Neural cell (in vitro differentiated cells): ENCODE results near the gene TSPAN17. TPM values are rescaled to one million over a fixed set of nuclear protein-coding genes. Genes with fewer than 3 reads are reported as not detected.

ENCODE experiments used
- H2AFZ ChIP-seq: fragments of 200-600, 300-800 bp; sonication (generic), shearing (Covaris generic); 2 replicates; pipeline ENCODE4 v1.6.0; 2014; ENCODE audit warnings: low read depth, mild to moderate bottlenecking, antibody characterized with exemption, low read length, moderate library complexity
- H3F3A ChIP-seq: fragments of 200-600 bp; shearing (Covaris generic); 2 replicates; pipeline ENCODE4 v1.6.1; 2016; ENCODE audit warnings: mild to moderate bottlenecking, moderate library complexity, mixed read lengths, antibody characterized with exemption, low read length; ENCODE audit not compliant: insufficient read depth, poor library complexity, severe bottlenecking
- H3K27ac ChIP-seq: fragments of 200-600, 300-800 bp; sonication (generic), shearing (Covaris generic); 2 replicates; pipeline ENCODE4 v1.5.1; 2014; ENCODE audit warnings: mild to moderate bottlenecking, low read length, moderate library complexity
- H3K27me3 ChIP-seq: fragments of 300-800, 200-600 bp; sonication (generic), shearing (Covaris generic); 2 replicates; pipeline ENCODE4 v1.6.0; 2014; ENCODE audit warnings: mild to moderate bottlenecking, low read depth, low read length, moderate library complexity; ENCODE audit not compliant: insufficient read depth
- H3K36me3 ChIP-seq: fragments of 300-800, 200-600 bp; sonication (generic), shearing (Covaris generic); 2 replicates; pipeline ENCODE4 v1.5.1; 2014; ENCODE audit warnings: mild to moderate bottlenecking, antibody characterized with exemption, low read length, moderate library complexity; ENCODE audit not compliant: insufficient read depth
- H3K4me2 ChIP-seq: fragments of 300-800, 200-600 bp; sonication (generic), shearing (Covaris generic); 2 replicates; pipeline ENCODE4 v1.6.0; 2014; ENCODE audit warnings: mild to moderate bottlenecking, low read length
- H3K4me3 ChIP-seq: fragments of 300-800, 200-600 bp; sonication (generic), shearing (Covaris generic); 2 replicates; pipeline ENCODE4 v1.5.1; 2014; ENCODE audit warnings: mild to moderate bottlenecking, low read length, moderate library complexity
- H3K79me2 ChIP-seq: fragments of 200-600 bp; shearing (Covaris generic); replicated peaks from 2 replicates; pipeline ENCODE4 v1.6.0; 2014; ENCODE audit warnings: mild to moderate bottlenecking, low read length, moderate library complexity; ENCODE audit not compliant: insufficient read depth
- H3K9ac ChIP-seq: fragments of 300-800, 200-600 bp; sonication (generic), shearing (Covaris generic); 2 replicates; pipeline ENCODE4 v1.6.1; 2016; ENCODE audit warnings: mild to moderate bottlenecking, low read length, mixed read lengths
- H3K9me2 ChIP-seq: fragments of 200-600 bp; shearing (Covaris generic); 2 replicates; pipeline ENCODE4 v1.6.1; 2016; ENCODE audit warnings: mild to moderate bottlenecking, low read length, mixed read lengths; ENCODE audit not compliant: insufficient read depth
- H3K9me3 ChIP-seq: fragments of 200-600, 300-800 bp; sonication (generic), shearing (Covaris generic); 2 replicates; pipeline ENCODE4 v1.6.1; 2016; ENCODE audit warnings: mild to moderate bottlenecking, mixed run types, low read length, moderate library complexity, mixed read lengths
- H4K20me1 ChIP-seq: fragments of 200-600 bp; shearing (Covaris generic); 2 replicates; pipeline ENCODE4 v1.6.1; 2016; ENCODE audit warnings: mild to moderate bottlenecking, mixed run types; ENCODE audit not compliant: insufficient read depth
- EP300 ChIP-seq: fragments of 450-650 bp; conservative IDR thresholded peaks from 2 replicates; pipeline ENCODE4 v1.6.1; 2014; ENCODE audit warnings: antibody characterized with exemption, mild to moderate bottlenecking, moderate library complexity; ENCODE audit not compliant: poor library complexity, severe bottlenecking
- EZH2 ChIP-seq: fragments of 200-600, 300-800 bp; shearing (Covaris generic), sonication (generic); IDR thresholded peaks from 2 replicates; pipeline ENCODE4 v1.6.1; 2014; ENCODE audit warnings: antibody characterized with exemption, low read length, borderline replicate concordance, mild to moderate bottlenecking; ENCODE audit not compliant: insufficient read depth, poor library complexity, severe bottlenecking
- MXI1 ChIP-seq: fragments of 450-650 bp; conservative IDR thresholded peaks from 2 replicates; pipeline ENCODE4 v1.6.1; 2014; ENCODE audit warnings: antibody characterized with exemption, mild to moderate bottlenecking; ENCODE audit not compliant: poor library complexity, severe bottlenecking
- POLR2AphosphoS5 ChIP-seq: IDR thresholded peaks from 2 replicates; pipeline ENCODE4 v1.6.1; 2012
- RAD21 ChIP-seq: fragments of 450-650 bp; conservative IDR thresholded peaks from 2 replicates; pipeline ENCODE4 v1.6.1; 2014; ENCODE audit warnings: antibody characterized with exemption, mild to moderate bottlenecking, moderate library complexity
- SMC3 ChIP-seq: fragments of 450-650 bp; conservative IDR thresholded peaks from 2 replicates; pipeline ENCODE4 v1.6.1; 2014; ENCODE audit warnings: antibody characterized with exemption, mild to moderate bottlenecking, moderate library complexity; ENCODE audit not compliant: poor library complexity
- TAF1 ChIP-seq: IDR thresholded peaks from 2 replicates; pipeline ENCODE4 v1.6.1; 2012; ENCODE audit warnings: low read depth
- polyA plus RNA-seq: library from polyadenylated mRNA; depleted of rRNA; stranded (reverse); fragments of >200 nt; gene quantifications from 2 replicates; pipeline ENCODE4 v1.2.3, GENCODE V29; 2014
- TF ChIP-seq, protein P1 (sequence below): IDR thresholded peaks from 2 replicates; pipeline ENCODE4 v1.6.1; 2012; ENCODE audit warnings: borderline replicate concordance
- TF ChIP-seq, protein P2 (sequence below): fragments of 450-650 bp; IDR thresholded peaks from 2 replicates; pipeline ENCODE4 v1.5.1; 2014; ENCODE audit warnings: antibody characterized with exemption, mild to moderate bottlenecking, moderate library complexity; ENCODE audit not compliant: poor library complexity, severe bottlenecking

TSPAN17 gene
- polyA plus RNA-seq, 1 donor from 2014 or later: 66.4 TPM

DNA sequence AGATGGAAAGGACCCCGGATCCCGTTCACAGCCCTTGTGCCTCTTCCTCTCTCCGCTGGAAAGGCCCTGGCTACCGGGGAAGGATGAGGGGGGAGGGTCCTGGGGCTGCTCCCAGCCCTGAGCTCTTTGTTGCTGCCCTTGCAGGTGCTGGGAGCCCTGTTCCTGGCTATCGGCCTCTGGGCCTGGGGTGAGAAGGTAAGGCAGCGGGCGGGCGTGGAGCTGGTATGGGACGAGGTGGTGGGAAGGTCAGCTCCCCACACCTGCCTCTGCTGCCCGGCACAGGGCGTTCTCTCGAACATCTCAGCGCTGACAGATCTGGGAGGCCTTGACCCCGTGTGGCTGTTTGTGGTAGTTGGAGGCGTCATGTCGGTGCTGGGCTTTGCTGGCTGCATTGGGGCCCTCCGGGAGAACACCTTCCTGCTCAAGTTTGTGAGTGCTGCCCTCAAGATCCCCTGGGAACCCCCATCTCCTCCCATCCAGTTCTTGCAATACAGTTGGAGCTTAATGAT is 4.2 kb downstream of the TSPAN17 start:
- H3K27ac ChIP-seq: no peak overlapping the region
- H3K36me3 ChIP-seq: no peaks in the 10 kb centered on the region

DNA sequence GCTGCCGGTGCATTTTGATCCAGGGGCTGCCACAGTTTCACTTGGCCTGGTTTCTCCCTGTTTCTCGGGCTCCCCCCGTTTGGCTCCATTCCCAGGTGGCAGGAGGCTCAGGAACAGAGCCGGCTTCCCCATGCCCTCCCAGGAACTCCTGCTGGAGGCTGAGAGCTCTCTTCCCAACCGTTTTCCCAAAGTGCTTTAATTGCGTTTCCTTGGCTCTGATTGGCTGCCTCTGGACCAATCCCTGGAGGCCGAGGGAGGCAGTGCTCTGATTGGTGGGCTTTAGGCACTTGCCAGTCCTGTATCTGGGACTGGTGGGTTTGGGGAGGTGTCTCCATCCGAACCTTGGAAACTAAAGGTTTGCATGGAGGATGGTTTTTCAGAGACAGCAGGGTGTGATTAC is 4.9 kb downstream of the TSPAN17 start:
- H3K27me3 ChIP-seq: no peaks in the 10 kb centered on the region
- no peak overlapping the region for H3K4me3 ChIP-seq
- H3K9me3 ChIP-seq: no peaks in the 10 kb centered on the region
- no peaks in the 10 kb centered on the region for H3K36me3 ChIP-seq
- H3K9me2 ChIP-seq: no peaks in the 10 kb centered on the region
- no peak overlapping the region for H3K27ac ChIP-seq
- H3F3A ChIP-seq: no peaks in the 10 kb centered on the region
- H3K4me2 ChIP-seq: no peak overlapping the region
- H2AFZ ChIP-seq: no peak overlapping the region
- H3K79me2 ChIP-seq: peaks cover 9% of the 10 kb centered on the region
- TF ChIP-seq, protein P1, sequence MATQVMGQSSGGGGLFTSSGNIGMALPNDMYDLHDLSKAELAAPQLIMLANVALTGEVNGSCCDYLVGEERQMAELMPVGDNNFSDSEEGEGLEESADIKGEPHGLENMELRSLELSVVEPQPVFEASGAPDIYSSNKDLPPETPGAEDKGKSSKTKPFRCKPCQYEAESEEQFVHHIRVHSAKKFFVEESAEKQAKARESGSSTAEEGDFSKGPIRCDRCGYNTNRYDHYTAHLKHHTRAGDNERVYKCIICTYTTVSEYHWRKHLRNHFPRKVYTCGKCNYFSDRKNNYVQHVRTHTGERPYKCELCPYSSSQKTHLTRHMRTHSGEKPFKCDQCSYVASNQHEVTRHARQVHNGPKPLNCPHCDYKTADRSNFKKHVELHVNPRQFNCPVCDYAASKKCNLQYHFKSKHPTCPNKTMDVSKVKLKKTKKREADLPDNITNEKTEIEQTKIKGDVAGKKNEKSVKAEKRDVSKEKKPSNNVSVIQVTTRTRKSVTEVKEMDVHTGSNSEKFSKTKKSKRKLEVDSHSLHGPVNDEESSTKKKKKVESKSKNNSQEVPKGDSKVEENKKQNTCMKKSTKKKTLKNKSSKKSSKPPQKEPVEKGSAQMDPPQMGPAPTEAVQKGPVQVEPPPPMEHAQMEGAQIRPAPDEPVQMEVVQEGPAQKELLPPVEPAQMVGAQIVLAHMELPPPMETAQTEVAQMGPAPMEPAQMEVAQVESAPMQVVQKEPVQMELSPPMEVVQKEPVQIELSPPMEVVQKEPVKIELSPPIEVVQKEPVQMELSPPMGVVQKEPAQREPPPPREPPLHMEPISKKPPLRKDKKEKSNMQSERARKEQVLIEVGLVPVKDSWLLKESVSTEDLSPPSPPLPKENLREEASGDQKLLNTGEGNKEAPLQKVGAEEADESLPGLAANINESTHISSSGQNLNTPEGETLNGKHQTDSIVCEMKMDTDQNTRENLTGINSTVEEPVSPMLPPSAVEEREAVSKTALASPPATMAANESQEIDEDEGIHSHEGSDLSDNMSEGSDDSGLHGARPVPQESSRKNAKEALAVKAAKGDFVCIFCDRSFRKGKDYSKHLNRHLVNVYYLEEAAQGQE: no peak
- TF ChIP-seq, protein P2, sequence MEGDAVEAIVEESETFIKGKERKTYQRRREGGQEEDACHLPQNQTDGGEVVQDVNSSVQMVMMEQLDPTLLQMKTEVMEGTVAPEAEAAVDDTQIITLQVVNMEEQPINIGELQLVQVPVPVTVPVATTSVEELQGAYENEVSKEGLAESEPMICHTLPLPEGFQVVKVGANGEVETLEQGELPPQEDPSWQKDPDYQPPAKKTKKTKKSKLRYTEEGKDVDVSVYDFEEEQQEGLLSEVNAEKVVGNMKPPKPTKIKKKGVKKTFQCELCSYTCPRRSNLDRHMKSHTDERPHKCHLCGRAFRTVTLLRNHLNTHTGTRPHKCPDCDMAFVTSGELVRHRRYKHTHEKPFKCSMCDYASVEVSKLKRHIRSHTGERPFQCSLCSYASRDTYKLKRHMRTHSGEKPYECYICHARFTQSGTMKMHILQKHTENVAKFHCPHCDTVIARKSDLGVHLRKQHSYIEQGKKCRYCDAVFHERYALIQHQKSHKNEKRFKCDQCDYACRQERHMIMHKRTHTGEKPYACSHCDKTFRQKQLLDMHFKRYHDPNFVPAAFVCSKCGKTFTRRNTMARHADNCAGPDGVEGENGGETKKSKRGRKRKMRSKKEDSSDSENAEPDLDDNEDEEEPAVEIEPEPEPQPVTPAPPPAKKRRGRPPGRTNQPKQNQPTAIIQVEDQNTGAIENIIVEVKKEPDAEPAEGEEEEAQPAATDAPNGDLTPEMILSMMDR: no peak
- TF ChIP-seq POLR2AphosphoS5 (no peak), TAF1 (no peak), RAD21 (no peak), EP300 (no peak), MXI1 (no peak), SMC3 (no peak), EZH2 (no peak)
- no peak overlapping the region for H3K9ac ChIP-seq
- H4K20me1 ChIP-seq: no peaks in the 10 kb centered on the region

More for the DNA sequence above, 4.2 kb downstream of the TSPAN17 start:
- no peak overlapping the region for H3K4me3 ChIP-seq
- H4K20me1 ChIP-seq: no peaks in the 10 kb centered on the region
- no peaks in the 10 kb centered on the region for H3K27me3 ChIP-seq
- TF ChIP-seq MXI1 (no peak), POLR2AphosphoS5 (no peak), TAF1 (no peak), SMC3 (no peak), EP300 (no peak), EZH2 (no peak), RAD21 (no peak)
- TF ChIP-seq, protein P1: no peak
- TF ChIP-seq, protein P2: no peak
- H3F3A ChIP-seq: no peaks in the 10 kb centered on the region
- H2AFZ ChIP-seq: no peak overlapping the region
- H3K9me3 ChIP-seq: no peaks in the 10 kb centered on the region
- no peaks in the 10 kb centered on the region for H3K9me2 ChIP-seq
- H3K4me2 ChIP-seq: no peak overlapping the region
- H3K9ac ChIP-seq: no peak overlapping the region
- H3K79me2 ChIP-seq: peaks cover 9% of the 10 kb centered on the region
